ENCODE measurements around the gene STPG1.

The STPG1 gene

GRCh38 chr1:24338447-24338846, 75.1 kb downstream of the STPG1 start:
- no peak for DNase-seq

- DNase-seq, result no peak
These were observed 76.1 kb downstream of the STPG1 start for GRCh38 chr1:24337455-24337854.

DNA sequence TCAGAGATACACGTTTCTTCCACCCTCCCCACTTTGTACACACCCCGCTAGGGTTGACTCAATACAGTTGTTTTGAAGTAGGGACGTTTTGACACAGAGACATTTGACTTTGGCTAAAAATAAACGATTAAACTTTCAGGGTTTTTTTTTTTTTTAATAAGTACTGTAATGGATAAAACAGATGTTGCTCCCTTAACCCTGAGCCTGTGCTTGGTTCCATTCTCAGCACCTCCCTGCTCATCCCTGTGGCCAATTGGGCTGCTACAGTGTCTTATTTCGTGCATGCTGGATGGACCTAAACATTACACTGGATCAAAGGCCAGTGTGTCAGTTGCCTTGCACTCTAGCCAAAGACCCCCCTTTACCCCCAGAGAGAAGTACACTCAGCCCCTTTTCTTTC, 77.5 kb downstream of the STPG1 start:
- DNase-seq, result no peak

GRCh38 chr1:24331961-24332673, 81.5 kb downstream of the STPG1 start:
- no peak for DNase-seq

DNA sequence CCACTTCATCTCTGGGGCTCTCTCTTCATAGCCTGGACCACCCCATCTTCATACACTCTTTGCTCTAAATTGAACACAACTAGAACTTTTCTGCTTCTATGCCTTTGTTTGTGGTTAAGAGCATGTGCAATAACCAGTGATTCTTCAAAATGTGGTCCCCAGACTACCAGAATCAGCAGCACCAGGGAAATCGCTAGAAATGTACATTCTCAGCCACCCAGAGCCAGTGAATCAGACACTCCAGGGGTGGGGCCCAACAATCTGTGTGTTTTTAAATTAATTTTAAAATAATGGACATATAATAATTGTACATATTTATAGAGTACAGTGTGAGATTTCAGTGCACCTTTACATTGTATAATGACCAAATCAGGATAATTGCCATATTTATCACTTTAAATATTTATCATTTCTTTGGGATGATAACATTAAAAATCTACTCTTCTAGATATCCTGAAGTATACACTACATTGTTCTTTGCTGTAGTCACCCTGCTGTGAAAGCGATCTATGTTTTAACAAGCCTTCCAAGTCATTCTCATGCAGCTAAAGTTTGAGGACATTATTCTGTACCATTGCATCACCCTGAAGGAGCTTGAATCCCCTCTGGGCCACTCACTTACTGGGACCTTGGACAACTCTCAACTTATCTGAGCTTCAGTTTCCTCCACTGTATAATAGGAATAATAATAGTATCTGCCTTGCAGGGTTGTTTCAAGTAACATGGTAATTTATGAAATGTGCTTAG, 83.6 kb downstream of the STPG1 start:
- no peak for DNase-seq

DNA sequence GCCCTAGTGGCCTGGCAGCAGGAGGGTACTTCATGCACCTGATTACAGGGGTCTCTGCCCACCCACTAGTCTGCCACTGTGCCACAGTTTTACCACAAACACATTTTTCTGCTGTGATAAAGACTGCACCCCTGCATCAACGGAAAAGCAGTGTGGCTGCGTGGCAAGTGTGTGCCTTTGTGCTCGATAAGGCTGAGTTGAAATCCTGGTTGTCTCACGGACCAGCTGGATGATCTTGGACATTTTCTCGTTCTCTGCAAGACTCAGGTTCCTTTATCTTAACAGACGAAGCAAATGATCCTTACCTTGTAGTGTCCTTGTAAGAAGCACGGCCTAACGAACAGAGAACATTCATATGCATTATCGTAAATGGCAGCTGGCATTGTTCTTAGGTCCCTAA, 84.3 kb downstream of the STPG1 start:
- no peak for DNase-seq

DNA sequence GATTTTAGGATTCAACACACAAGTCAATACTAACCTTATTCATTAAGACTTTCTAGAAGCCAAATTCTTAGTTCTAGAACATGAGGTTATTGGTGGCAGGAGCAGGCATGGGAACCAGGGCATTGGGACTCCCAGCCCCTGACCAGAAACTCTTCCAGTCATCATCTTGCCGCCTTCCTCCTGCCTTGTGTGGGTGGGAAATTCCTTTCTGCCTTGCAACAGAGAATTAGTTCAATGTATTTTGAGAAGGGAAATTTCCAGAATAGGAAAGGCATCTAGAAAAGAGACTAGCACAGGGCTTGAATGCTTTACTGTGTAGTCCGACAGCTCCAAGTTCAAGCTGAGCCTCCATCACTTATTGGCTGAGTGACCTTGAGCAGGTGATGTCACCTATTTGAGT, 85.7 kb downstream of the STPG1 start:
- DNase-seq, result no peak

DNA sequence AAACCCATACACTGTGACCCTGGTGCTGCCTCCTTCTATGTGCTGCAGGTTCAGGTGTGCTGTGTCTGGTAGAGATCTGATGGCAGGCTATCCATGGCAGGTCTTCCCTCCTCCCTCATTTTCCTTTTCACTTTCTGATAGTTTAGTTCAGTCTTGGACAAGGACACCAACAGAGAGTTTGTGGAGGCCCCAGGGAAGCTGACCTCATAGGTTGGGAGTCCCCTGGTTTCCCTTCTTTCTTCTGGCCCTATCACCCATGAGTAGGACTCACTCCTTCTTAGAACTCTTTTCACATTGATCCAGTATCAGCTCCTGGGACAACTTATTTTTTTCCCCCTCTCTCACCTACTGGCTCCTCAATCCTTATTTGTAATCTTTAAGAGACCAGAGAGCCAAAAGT, 86.1 kb downstream of the STPG1 start:
- no peak for DNase-seq

DNA sequence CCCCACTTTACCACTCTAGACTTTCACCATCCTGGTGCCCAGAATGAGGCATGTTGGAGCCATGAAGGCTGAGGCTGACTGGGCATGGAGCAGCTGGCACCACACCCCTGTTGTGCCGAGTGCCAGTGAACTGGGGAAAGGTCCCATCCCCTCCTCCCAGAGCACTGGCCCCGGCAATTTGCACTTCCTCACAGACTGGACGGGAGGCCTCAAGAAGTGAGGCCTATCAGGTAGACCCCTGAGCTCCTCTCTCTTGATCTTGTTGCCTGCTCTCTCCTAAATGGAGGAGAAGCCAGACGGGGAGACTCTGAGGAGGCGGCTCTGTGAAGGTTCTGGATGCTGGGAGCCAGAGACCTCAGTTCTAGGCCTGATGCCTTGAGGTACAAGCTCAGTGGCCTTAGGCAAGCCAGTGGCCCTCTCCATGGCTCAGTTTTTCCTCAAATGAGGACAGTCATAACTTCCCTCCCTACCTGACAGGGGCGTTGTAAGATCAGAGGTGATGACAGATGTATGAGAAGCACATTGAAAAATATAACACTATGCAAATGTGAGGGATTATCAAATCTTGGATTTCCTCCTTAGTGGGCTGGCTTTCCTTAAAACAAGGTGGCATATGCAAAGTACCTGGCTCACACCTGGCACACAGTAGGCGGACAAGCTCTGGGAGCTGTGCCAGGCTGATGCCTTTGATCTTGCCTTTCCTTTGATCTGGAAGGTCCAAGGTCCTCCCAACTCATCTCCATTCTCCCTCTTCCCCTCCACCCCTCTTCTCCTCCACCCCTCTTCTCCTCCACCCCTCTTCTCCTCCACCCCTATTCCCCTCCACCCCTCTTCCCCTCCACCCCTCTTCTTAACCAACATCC, 87.8 kb downstream of the STPG1 start:
- no peak for DNase-seq

- DNase-seq, result no peak
These were observed 88.7 kb downstream of the STPG1 start for GRCh38 chr1:24324903-24325302.

- DNase-seq, result no peak
These were observed 90.3 kb downstream of the STPG1 start for GRCh38 chr1:24323281-24323680.

- no peak for DNase-seq
These were observed 91.0 kb downstream of the STPG1 start for GRCh38 chr1:24322470-24323177.

DNA sequence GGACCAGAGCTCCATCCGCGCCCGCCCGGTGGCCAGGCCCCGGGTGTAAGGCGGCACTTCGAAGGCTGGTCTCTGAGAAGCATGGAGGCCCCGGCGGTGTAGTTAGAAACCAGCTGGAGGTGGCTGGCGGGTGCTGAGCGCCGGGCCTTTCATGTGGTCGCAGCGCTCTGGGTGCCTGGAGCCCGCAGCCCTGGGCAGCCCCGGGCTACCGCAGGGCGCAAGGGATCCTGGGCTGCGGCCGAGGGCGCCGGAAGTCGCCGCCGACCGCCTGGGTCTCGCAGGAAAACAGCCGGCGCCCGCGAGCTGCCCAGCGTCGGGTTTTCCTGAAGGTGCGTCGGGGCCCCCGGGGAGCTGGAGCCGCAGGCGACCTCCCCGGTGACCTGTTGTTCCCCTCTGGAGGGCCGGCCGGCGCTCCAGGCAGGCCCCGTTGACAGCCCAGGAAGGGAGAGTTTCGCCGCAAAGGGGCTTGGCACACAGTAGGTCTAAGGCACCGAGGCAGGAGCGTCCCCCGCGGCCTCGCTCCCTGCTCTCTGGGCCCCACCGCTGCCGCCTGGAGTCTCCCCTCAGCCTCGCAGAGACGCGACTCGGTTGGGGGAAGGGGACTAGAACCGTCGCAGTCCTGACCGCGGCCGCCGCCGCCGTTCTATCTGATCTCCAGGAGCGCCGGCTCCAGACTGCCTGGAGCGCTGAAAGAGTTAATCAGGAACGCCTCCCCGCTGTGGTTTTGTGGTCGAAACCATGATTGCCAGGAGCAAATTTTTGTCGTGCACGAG, 91.7 kb downstream of the STPG1 start:
- peak; percentile 56 for DNase-seq

GRCh38 chr1:24321126-24321525, 92.5 kb downstream of the STPG1 start:
- DNase-seq, result no peak

DNA sequence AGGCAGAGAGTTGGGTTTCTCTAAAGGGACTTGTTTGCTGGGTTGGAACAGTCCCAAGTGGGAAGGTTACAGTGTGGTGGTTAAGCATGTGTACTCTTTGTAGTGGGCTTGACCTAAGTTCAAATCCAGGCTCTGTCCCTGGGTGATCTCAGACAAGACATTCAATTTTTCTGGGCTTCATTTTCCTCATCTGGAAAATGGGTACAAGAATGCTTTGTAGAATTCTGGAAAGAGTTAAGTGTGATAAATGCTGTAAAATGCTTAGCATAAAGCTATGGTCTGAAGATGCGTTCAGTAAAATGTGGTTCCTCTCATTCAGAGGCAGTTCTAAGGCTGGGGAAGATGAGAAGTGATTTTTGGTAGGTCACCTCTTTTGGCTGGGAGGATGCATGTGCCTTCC, 93.6 kb downstream of the STPG1 start:
- DNase-seq, result no peak

GRCh38 chr1:24319312-24319863, 94.2 kb downstream of the STPG1 start, which contains the start of gene GRHL3:
Gene GRHL3 (plus strand): TSS chr1:24319357. CDS start chr1:24319552, 195 bp downstream.
- DNase-seq, result no peak

GRCh38 chr1:24318615-24319311, 94.8 kb downstream of the STPG1 start:
- no peak for DNase-seq

DNA sequence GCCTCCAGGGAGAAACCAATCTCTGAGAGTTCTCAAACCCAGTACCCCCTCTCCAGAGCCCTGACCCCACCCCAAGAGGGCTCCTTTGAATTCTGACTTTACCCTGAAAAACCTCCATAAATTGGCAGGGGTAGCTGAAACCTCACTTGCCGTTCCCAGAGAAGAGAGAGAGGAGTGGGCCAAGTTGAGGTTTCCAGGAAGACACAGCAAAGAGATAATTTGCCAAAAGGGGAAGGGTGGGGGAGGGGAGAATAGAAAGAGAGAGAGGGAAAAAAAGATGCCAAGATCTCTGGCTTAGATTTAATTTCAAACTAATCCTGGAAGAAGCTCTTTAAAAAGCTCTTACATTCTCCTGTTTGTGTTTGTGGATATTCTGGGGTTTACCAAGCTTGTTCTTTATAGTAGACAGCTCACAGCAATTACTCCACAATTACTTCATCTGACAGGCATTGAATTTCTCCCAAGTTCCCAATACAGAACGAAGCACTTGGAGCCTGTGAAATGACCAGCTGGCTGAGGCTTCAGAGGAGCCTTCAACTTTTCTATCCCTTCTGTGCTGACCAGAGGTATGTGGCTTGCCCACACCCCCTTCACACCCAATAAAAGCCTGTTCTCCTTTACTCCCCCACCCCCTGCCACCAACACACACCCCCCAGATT, 95.5 kb downstream of the STPG1 start:
- DNase-seq, result no peak

- no peak for DNase-seq
These were observed 96.5 kb downstream of the STPG1 start for GRCh38 chr1:24317081-24317480.

DNA sequence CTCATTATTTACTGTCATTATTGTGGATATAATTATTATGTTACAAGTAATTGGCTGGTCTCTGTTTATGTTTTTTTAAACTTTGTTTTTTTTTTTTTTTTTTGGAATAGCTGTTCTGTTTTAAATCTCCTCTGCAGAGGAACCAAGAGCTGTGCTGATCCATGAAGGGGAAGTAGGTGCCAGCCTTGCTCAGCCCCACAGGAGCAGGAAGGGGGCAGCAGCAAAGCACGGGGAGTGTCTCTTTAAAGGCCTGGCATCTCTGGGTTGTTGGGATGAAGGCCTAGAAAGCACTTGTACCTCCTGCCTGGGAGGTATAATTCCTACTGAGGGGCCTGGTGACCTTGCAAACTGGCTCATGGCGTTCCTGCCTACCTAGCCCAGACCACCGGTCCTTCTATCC, 96.9 kb downstream of the STPG1 start:
- no peak for DNase-seq

DNA sequence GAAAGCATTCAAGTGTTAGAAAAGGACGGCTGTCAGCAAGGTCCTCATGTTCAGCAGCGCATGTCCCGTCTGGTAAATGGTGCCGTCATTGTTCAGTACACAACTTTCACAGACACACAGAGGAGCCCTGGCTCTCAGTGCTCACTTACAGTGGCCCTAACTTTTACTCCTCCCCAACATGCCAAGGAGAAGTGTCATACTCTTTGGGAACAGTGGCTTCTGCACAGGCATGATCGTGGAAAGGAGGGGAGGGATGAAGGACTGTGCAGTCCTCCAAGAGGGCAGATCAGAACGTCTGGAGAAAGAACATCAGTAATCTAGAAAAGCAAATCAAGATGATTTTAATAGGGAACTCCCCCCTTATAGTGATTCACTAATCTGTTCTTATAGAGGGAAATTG, 98.2 kb downstream of the STPG1 start:
- no peak for DNase-seq

Measured in stimulated activated CD4-positive, alpha-beta T cell treated with anti-CD3 and anti-CD28 coated beads, Interleukin-12 subunit alpha, Interleukin-12 subunit beta, amount 100 ng/mL, for 4 hours (primary cell).